WERI-Rb-1 (cell line): ENCODE measurements around the gene SKI.

Source experiments
- DNase-seq: peaks from one replicate; pipeline ENCODE4 v3.0.0-alpha.2; 2020
- H3K27ac ChIP-seq: fragments of 250-450 bp; sonication (Bioruptor Pico); 2 replicates; pipeline ENCODE4 v1.5.1; 2020; ENCODE audit warnings: mild to moderate bottlenecking, moderate library complexity
- H3K27me3 ChIP-seq: fragments of 250-450 bp; sonication (Bioruptor Pico); 2 replicates; pipeline ENCODE4 v1.5.1; 2021; ENCODE audit warnings: mild to moderate bottlenecking, low read depth, moderate library complexity; ENCODE audit not compliant: insufficient read depth, severe bottlenecking
- H3K36me3 ChIP-seq: fragments of 250-450 bp; sonication (Bioruptor Pico); 2 replicates; pipeline ENCODE4 v1.5.1; 2020; ENCODE audit warnings: mild to moderate bottlenecking, moderate library complexity
- H3K4me3 ChIP-seq: 2 replicates; pipeline ENCODE4 v1.5.1; 2011; ENCODE audit warnings: low read depth, mild to moderate bottlenecking, control low read depth, low read length
- H3K9me3 ChIP-seq: fragments of 250-450 bp; sonication (Bioruptor Pico); 2 replicates; pipeline ENCODE4 v1.5.1; 2021; ENCODE audit warnings: mild to moderate bottlenecking, moderate library complexity; ENCODE audit not compliant: severe bottlenecking
- CTCF ChIP-seq: IDR thresholded peaks from 2 replicates; pipeline ENCODE4 v1.5.1; 2011; ENCODE audit warnings: low read depth, mild to moderate bottlenecking, control low read depth, inconsistent platforms, low read length

Gene SKI

GRCh38 chr1:2334366-2334765 is 106.2 kb downstream of the SKI start:
- DNase-seq, result no peak
- Histone ChIP-seq H3K4me3 (no peak overlapping the region), H3K9me3 (no peaks in the 10 kb centered on the region), H3K27ac (no peak overlapping the region), H3K36me3 (no peaks in the 10 kb centered on the region), H3K27me3 (no peaks in the 10 kb centered on the region)
- no peak for TF ChIP-seq CTCF

GRCh38 chr1:2334883-2335534 is 106.9 kb downstream of the SKI start:
- H3K27ac ChIP-seq, result no peak overlapping the region
- H3K27me3 ChIP-seq, result no peaks in the 10 kb centered on the region
- TF ChIP-seq CTCF, result no peak
- DNase-seq, result no peak
- no peaks in the 10 kb centered on the region for H3K36me3 ChIP-seq
- H3K4me3 ChIP-seq, result no peak overlapping the region
- no peaks in the 10 kb centered on the region for H3K9me3 ChIP-seq

GRCh38 chr1:2335721-2336455 is 107.8 kb downstream of the SKI start:
- TF ChIP-seq CTCF, result no peak
- Histone ChIP-seq H3K9me3 (no peaks in the 10 kb centered on the region), H3K36me3 (no peaks in the 10 kb centered on the region), H3K27me3 (no peaks in the 10 kb centered on the region), H3K4me3 (no peak overlapping the region), H3K27ac (peak overlapping the region; percentile 34)
- peak; percentile 61 for DNase-seq

GRCh38 chr1:2336499-2336898 is 108.4 kb downstream of the SKI start:
- Histone ChIP-seq H3K27ac (peak overlapping the region; percentile 34), H3K4me3 (no peak overlapping the region)

GRCh38 chr1:2337081-2337480 is 109.0 kb downstream of the SKI start:
- H3K9me3 ChIP-seq, result no peaks in the 10 kb centered on the region
- no peaks in the 10 kb centered on the region for H3K36me3 ChIP-seq
- H3K4me3 ChIP-seq, result no peak overlapping the region
- no peak for TF ChIP-seq CTCF
- no peak for DNase-seq
- no peak overlapping the region for H3K27ac ChIP-seq
- H3K27me3 ChIP-seq, result no peaks in the 10 kb centered on the region

More at GRCh38 chr1:2336499-2336898, 108.4 kb downstream of the SKI start:
- TF ChIP-seq CTCF, result no peak
- Histone ChIP-seq H3K9me3 (no peaks in the 10 kb centered on the region), H3K27me3 (no peaks in the 10 kb centered on the region), H3K36me3 (no peaks in the 10 kb centered on the region)
- DNase-seq, result no peak
